ENCODE data around the gene CFAP119.
"Not testable (repeated sequence)": the region's sequence is repeated elsewhere in the genome, so short reads cannot be mapped to it uniquely, and the experiment has no call there.

CFAP119 gene

GRCh38 chr16:30761928-30762902 lies at the start of gene CFAP119, which contains the start of gene RNF40:
Gene CFAP119, minus strand, starts transcription at chr16:30762062. Its CDS starts 314 bp downstream, at chr16:30761748.
Gene RNF40, plus strand, starts transcription at chr16:30762322. Its CDS starts 224 bp downstream, at chr16:30762546.
- peak; percentile 87 for DNase-seq (ENCODE audit: low read depth)

- not testable (repeated sequence) for DNase-seq (ENCODE audit: low read depth)
Measured at GRCh38 chr16:30809675-30810074, 47.8 kb upstream of the CFAP119 start.

GRCh38 chr16:30808890-30809426 lies 47.1 kb upstream of the CFAP119 start:
- DNase-seq (ENCODE audit: low read depth), result not testable (repeated sequence)

GRCh38 chr16:30808146-30808545 lies 46.3 kb upstream of the CFAP119 start:
- no peak for DNase-seq (ENCODE audit: low read depth)

- peak; percentile 37 for DNase-seq (ENCODE audit: low read depth)
Measured at GRCh38 chr16:30805370-30806169, 43.7 kb upstream of the CFAP119 start.

GRCh38 chr16:30805056-30805369 lies 43.2 kb upstream of the CFAP119 start:
- DNase-seq (ENCODE audit: low read depth), result no peak

- DNase-seq (ENCODE audit: low read depth), result no peak
Measured at GRCh38 chr16:30802936-30803335, 41.1 kb upstream of the CFAP119 start.

GRCh38 chr16:30797670-30798309 lies 35.9 kb upstream of the CFAP119 start:
- no peak for DNase-seq (ENCODE audit: low read depth)

GRCh38 chr16:30794634-30795033 lies 32.8 kb upstream of the CFAP119 start:
- no peak for DNase-seq (ENCODE audit: low read depth)

- DNase-seq (ENCODE audit: low read depth), result no peak
Measured at GRCh38 chr16:30793508-30794069, 31.7 kb upstream of the CFAP119 start.

- DNase-seq (ENCODE audit: low read depth), result no peak
Measured at GRCh38 chr16:30787613-30788378, 25.9 kb upstream of the CFAP119 start.

- no peak for DNase-seq (ENCODE audit: low read depth)
Measured at GRCh38 chr16:30786936-30787612, 25.2 kb upstream of the CFAP119 start, which contains the start of gene ZNF629. Gene ZNF629, minus strand, starts transcription at chr16:30787205. Its CDS starts 2,723 bp downstream, at chr16:30784482.

- DNase-seq (ENCODE audit: low read depth), result no peak
Measured at GRCh38 chr16:30786115-30786935, 24.5 kb upstream of the CFAP119 start.

- no peak for DNase-seq (ENCODE audit: low read depth)
Measured at GRCh38 chr16:30785126-30786106, 23.6 kb upstream of the CFAP119 start.

- no peak for DNase-seq (ENCODE audit: low read depth)
Measured at GRCh38 chr16:30784215-30784614, 22.4 kb upstream of the CFAP119 start.

- DNase-seq (ENCODE audit: low read depth), result no peak
Measured at GRCh38 chr16:30783280-30784109, 21.6 kb upstream of the CFAP119 start.
